Activated CD8-positive, alpha-beta T cell treated with anti-CD3 and anti-CD28 coated beads for 36 hours (primary cell): Measurements from ENCODE around the gene ASRGL1. TPM values are rescaled to one million over a fixed set of nuclear protein-coding genes. Genes with fewer than 3 reads are reported as not detected.

Experiments
- ATAC-seq: fragments of 200-7000 bp; cut with Tn5 transposase; one replicate; pipeline ENCODE4 v1.10.0; 2021; ENCODE audit warnings: mild to moderate bottlenecking, moderate library complexity
- CTCF ChIA-PET: fragments of 350-600 bp; sonication (Branson Sonifier 250); formaldehyde crosslinking; loops from one replicate; lab custom pipeline; 2021; ENCODE audit warnings: antibody characterized with exemption; lab: Charles Lee
- POLR2A ChIA-PET: fragments of 350-600 bp; sonication (Branson Sonifier 250); formaldehyde crosslinking; loops from one replicate; lab custom pipeline; 2021; ENCODE audit warnings: antibody characterized with exemption; lab: Charles Lee
- DNase-seq: peaks from one replicate; pipeline ENCODE4 v3.0.0-alpha.2; 2020
- H3K27ac Mint-ChIP-seq: one replicate; pipeline ENCODE4 v1.8.0; 2021; ENCODE audit warnings: mild to moderate bottlenecking, mixed read lengths
- H3K27me3 Mint-ChIP-seq: one replicate; pipeline ENCODE4 v1.8.0; 2021; ENCODE audit warnings: mixed read lengths
- H3K36me3 Mint-ChIP-seq: one replicate; pipeline ENCODE4 v1.8.0; 2021; ENCODE audit warnings: low read depth, mixed read lengths
- H3K4me1 Mint-ChIP-seq: one replicate; pipeline ENCODE4 v1.8.0; 2021; ENCODE audit warnings: low read depth, mixed read lengths
- H3K4me3 Mint-ChIP-seq: one replicate; pipeline ENCODE4 v1.8.0; 2021; ENCODE audit warnings: mild to moderate bottlenecking, moderate library complexity, mixed read lengths
- H3K9me3 Mint-ChIP-seq: one replicate; pipeline ENCODE4 v1.8.0; 2021; ENCODE audit warnings: mixed read lengths
- CTCF ChIP-seq: fragments of 200-600 bp; IDR thresholded peaks from one replicate; pipeline ENCODE4 v1.8.0; 2022; ENCODE audit warnings: antibody characterized with exemption, mild to moderate bottlenecking
- intact Hi-C: fragments of 100-400 bp; cut with micrococcal nuclease; formaldehyde crosslinking; loops from one replicate; pipeline ENCODE4 v1.10.0; 2022
- total RNA-seq, 2 experiments: library from RNA; stranded (reverse); gene quantifications; one replicate each; pipeline ENCODE4 v1.2.3, GENCODE V29; 2021

The ASRGL1 gene
- total RNA-seq, 2 experiments from 2014 or later, result 6.4 to 6.7 TPM

- Mint-ChIP-seq H3K9me3 (no peaks in the 10 kb centered on the region), H3K27ac (no peak within 1 kb of the TSS), H3K4me3 (no peak within 1 kb of the TSS), H3K4me1 (peaks cover 2% of the 10 kb centered on the region), H3K27me3 (peaks cover 3% of the 10 kb centered on the region), H3K36me3 (no peaks in the 10 kb centered on the region)
- ATAC-seq (no peak), DNase-seq (no peak)
- CTCF ChIA-PET, result interaction anchor here (0.9 to 11.5 kb wide), 3 partner anchors 24 to 147 kb away, joined by 3 to 186 read pairs (median 3); no protein-coding TSS in a partner anchor
- POLR2A ChIA-PET, result no interaction called here
- intact Hi-C loops, result no loop called here
- no peak for TF ChIP-seq CTCF
Observed at GRCh38 chr11:62418733-62419132, 81.5 kb downstream of the ASRGL1 start, which contains the start of gene SCGB1A1. Gene SCGB1A1 (plus strand): TSS chr11:62419033. CDS start chr11:62419096, 63 bp downstream.

- no peak for TF ChIP-seq CTCF
- Mint-ChIP-seq H3K27ac (no peak overlapping the region), H3K9me3 (no peaks in the 10 kb centered on the region), H3K4me1 (peaks cover 2% of the 10 kb centered on the region), H3K27me3 (peaks cover 3% of the 10 kb centered on the region), H3K4me3 (no peak overlapping the region), H3K36me3 (no peaks in the 10 kb centered on the region)
- POLR2A ChIA-PET, result no interaction called here
- intact Hi-C loops, result no loop called here
- CTCF ChIA-PET, result interaction anchor here (0.9 to 11.5 kb wide), 4 partner anchors 25 to 146 kb away, joined by 3 to 186 read pairs (median 6); no protein-coding TSS in a partner anchor
- ATAC-seq (no peak), DNase-seq (no peak)
Observed at GRCh38 chr11:62419314-62419929, 82.2 kb downstream of the ASRGL1 start.

- intact Hi-C loops, result no loop called here
- H3K4me1 Mint-ChIP-seq, result peaks cover 4% of the 10 kb centered on the region
Observed at GRCh38 chr11:62419943-62420342, 82.7 kb downstream of the ASRGL1 start.

GRCh38 chr11:62420882-62421281 is 83.6 kb downstream of the ASRGL1 start:
- intact Hi-C loops, result no loop called here
- ChIA-PET CTCF (interaction anchor here (11.5 kb wide), 1 partner anchor 120 kb away, joined by 186 read pairs; no protein-coding TSS in a partner anchor), POLR2A (interaction anchor here (0.8 kb wide), 1 partner anchor 266 kb away, joined by 4 read pairs; no protein-coding TSS in a partner anchor)
- Mint-ChIP-seq H3K9me3 (no peaks in the 10 kb centered on the region), H3K27ac (no peak overlapping the region), H3K36me3 (no peaks in the 10 kb centered on the region), H3K4me3 (no peak overlapping the region), H3K27me3 (peaks cover 5% of the 10 kb centered on the region), H3K4me1 (peaks cover 4% of the 10 kb centered on the region)
- no peak for TF ChIP-seq CTCF
- ATAC-seq (no peak), DNase-seq (no peak)

More at GRCh38 chr11:62419943-62420342, 82.7 kb downstream of the ASRGL1 start:
- no peak overlapping the region for H3K27ac Mint-ChIP-seq
- ATAC-seq (no peak), DNase-seq (no peak)
- no peak for TF ChIP-seq CTCF
- H3K36me3 Mint-ChIP-seq, result no peaks in the 10 kb centered on the region
- CTCF ChIA-PET, result interaction anchor here (1.0 to 11.5 kb wide), 2 partner anchors 25 to 121 kb away, joined by 8 to 186 read pairs; no protein-coding TSS in a partner anchor
- no peak overlapping the region for H3K4me3 Mint-ChIP-seq
- H3K9me3 Mint-ChIP-seq, result no peaks in the 10 kb centered on the region
- peaks cover 5% of the 10 kb centered on the region for H3K27me3 Mint-ChIP-seq
- POLR2A ChIA-PET, result no interaction called here

GRCh38 chr11:62421996-62422395 is 84.7 kb downstream of the ASRGL1 start:
- Mint-ChIP-seq H3K27me3 (peaks cover 5% of the 10 kb centered on the region), H3K4me1 (peaks cover 12% of the 10 kb centered on the region), H3K4me3 (no peak overlapping the region), H3K9me3 (no peaks in the 10 kb centered on the region), H3K36me3 (no peaks in the 10 kb centered on the region), H3K27ac (no peak overlapping the region)
- POLR2A ChIA-PET, result interaction anchor here (0.8 kb wide), 1 partner anchor 265 kb away, joined by 4 read pairs; no protein-coding TSS in a partner anchor
- no peak for DNase-seq
- no peak for ATAC-seq
- CTCF ChIA-PET, result interaction anchor here (1.4 to 11.5 kb wide), 3 partner anchors 16 to 119 kb away, joined by 3 to 186 read pairs (median 72); no protein-coding TSS in a partner anchor
- intact Hi-C loops, result no loop called here
- TF ChIP-seq CTCF, result no peak
